ENCODE measurements around the gene ZCWPW1.
"Not testable (repeated sequence)": the region's sequence is repeated elsewhere in the genome, so short reads cannot be mapped to it uniquely, and the experiment has no call there.

Gene ZCWPW1

DNA sequence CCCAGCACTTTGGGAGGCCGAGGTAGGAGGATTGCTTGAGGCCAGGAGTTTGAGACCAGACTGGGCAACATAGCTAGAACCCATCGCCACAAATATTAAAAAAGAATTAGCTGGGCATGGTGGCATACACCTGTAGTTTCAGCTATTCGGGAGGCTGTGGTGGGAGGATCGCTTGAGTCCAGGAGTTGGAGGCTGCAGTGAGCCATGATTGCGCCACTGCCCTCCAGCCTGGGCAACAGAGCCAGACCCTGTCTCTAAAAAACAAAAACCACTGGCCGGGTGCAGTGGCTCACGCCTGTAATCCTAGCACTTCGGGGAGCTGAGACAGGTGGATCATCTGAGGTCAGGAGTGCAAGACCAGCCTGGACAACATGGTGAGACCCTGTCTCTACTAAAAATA, 25.4 kb upstream of the ZCWPW1 start:
- DNase-seq: not testable (repeated sequence)

- no peak for DNase-seq
Observed at GRCh38 chr7:100452513-100452912, 24.0 kb upstream of the ZCWPW1 start.

DNA sequence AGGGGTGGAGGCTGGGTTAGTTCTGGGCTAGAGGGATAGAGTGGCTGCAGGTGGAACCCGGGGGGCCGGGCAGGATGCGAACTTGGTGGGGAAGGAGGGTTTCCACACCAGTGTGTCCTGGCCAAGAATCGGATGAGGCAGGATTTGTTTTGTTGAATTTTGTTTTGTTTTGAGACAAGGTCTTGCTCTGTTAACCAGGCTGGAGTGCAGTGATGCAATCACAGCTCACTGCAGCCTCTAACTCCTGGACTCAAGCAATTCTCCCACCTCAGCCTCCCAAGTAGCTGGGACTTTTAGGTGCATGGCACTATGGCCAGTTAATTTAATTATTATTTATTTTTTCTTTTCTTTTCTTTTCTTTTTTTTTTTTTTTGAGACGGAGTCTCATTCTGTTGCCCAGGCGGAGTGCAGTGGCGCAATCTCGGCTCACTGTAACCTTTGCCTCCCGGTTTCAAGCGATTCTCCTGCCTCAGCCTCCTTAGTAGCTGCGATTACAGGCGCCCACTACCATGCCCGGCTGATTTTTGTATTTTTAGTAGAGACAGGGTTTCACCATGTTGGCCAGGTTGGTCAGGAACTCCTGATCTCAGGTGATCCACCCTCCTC, 20.8 kb upstream of the ZCWPW1 start:
- no peak for DNase-seq

DNA sequence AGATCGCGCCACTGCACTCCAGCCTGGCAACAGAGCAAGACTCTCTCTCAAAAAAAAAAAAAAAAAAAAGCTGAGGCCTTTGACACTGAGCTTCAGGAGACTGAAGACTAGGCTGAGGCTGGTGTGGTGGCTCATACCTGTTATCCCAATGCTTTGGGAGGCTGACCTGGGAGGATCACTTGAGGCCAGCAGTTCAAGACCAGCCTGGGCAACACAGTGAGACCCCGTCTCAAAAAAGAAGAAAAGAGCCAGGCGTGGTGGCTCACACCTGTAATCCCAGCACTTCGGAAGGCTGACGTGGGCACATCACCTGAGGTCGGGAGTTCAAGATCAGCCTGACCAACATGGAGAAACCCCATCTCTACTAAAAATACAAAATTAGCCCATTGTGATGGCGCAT, 18.9 kb upstream of the ZCWPW1 start:
- not testable (repeated sequence) for DNase-seq

- DNase-seq: no peak
Observed at GRCh38 chr7:100446040-100446439, 17.5 kb upstream of the ZCWPW1 start.

DNA sequence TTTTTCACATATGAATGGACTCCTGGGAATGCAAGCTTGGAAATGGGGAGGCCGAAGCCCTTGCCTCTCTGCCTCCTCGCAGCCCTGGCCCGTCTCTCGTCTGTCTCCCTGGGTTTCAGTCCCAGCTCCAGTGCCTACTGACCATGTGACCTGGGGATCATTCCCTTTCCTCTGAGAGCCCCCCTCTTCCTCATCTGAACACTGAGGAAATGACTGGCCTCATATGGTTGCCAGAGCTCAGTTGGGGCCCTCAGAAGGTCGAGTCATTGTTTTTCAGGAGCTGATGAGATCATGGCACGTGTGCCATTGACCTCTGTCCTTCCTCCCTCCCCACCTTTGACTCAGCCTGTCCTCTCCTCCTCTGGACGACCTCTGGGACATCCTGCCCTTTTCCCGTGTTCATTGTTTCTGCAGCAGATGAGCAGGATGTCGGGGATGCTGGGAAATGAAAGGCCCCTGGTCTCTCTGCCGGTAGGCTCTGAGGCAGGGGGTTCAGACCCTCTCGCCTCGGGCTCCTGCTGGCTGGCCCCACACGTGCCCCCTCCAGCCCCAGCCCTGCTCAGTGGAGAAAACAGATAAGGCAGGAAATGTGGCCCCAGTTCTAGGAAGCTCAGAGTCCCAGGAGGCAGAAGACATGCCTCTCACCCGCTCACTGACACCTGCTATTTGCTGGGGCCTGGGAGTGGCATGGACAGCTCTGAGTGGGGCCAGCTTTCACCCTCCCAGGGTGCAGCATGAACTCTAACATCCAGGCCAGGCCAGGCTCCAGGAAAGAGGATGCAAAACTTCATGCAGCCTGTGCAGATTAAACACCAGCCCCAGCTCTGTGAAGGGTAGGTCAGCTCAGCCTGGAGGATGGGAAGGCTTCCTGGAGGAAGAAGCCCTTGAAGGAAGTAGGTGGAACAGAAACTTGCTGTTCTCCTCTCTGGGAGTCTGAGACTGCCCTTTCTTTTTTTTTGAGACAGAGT, 16.1 kb upstream of the ZCWPW1 start:
- peak in 1 of 2 donors; percentile 38 for DNase-seq

DNA sequence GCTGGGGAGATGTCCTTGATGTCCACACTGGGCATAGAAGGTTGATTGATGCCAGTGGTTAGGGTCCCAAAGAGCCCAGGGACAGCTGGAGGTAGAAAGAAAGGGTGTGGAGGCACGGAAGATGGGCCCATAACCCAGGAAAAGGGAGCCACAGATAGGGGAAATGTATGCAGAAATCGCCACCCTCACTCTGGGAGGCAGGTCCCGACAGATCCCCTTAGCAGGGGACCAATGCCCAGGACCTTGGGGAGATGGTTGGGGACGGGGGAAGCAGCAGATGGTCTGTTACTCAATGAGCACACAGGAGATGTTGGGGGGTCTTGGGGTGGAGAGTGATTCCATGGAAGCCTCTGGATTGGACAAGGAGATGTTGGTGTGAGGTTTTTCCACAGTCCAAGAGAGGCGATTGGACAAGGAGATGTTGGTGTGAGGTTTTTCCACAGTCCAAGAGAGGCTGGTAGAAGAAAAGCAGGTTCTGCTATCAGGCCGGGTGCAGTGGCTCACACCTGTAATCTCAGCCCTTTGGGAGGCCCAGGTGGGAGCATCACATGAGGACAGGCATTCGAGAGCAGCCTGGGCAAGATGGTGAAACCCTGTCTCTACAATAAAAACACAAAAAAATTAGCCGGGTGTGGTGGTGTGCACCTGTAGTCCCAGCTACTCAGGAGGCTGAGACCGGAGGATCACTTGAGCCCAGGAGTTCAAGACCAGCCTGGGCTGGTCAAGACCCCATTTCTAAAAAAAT, 14.8 kb upstream of the ZCWPW1 start:
- no peak for DNase-seq

GRCh38 chr7:100441641-100442535, 13.4 kb upstream of the ZCWPW1 start:
- DNase-seq: no peak

GRCh38 chr7:100439244-100439643, 10.7 kb upstream of the ZCWPW1 start:
- not testable (repeated sequence) for DNase-seq

- DNase-seq: not testable (repeated sequence)
Observed at GRCh38 chr7:100438731-100439130, 10.2 kb upstream of the ZCWPW1 start.

GRCh38 chr7:100438172-100438571, 9.7 kb upstream of the ZCWPW1 start:
- no peak for DNase-seq

- no peak for DNase-seq
Observed at GRCh38 chr7:100437150-100438100, 8.9 kb upstream of the ZCWPW1 start.

DNA sequence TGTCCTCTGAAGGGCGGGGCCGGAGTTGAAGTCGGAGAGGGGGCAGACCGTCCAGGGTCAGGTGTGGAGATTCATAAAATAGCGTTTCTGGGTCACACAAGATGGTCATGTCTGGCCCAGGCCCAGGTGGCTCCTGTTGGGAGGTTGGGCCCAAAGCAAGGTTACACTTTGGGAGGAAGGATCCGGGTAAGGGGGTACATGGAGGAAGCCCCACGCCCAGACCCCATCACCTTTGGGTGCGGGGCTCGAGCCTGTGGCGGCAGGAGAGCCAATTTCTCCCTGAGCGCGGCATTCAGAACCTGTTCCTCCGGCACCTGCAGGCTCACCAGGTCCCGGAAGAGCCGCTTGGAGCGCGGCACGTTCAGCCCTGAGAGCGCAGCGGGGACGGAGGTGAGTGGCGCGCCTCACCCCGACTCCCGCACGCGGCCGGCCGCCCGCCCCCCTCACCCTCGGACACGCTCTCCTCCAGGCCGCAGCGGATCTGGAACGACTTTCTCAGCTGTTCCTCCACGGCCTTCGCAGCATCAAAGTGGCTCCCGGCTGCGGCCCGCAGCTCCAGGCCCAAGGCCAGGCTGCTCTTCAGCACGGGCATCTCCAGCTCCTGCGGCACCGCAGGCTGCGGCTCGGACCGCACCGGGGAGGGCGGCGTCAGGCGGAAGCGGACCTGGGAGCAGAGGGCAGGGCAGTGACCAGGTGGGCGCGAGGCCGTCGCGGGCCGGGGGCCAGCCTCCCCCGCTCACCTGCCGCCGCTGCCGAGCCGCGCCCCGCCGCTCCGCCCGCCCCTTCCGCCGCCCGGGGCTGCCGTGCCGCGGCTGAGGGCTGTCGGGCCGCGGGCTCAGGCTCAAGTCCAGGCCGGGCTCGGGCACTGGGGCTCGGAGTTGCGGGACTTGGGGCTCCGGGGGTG, 7.2 kb upstream of the ZCWPW1 start:
- peak; percentile 53 to 54 for DNase-seq

GRCh38 chr7:100434297-100435144, 6.0 kb upstream of the ZCWPW1 start:
- no peak for DNase-seq

DNA sequence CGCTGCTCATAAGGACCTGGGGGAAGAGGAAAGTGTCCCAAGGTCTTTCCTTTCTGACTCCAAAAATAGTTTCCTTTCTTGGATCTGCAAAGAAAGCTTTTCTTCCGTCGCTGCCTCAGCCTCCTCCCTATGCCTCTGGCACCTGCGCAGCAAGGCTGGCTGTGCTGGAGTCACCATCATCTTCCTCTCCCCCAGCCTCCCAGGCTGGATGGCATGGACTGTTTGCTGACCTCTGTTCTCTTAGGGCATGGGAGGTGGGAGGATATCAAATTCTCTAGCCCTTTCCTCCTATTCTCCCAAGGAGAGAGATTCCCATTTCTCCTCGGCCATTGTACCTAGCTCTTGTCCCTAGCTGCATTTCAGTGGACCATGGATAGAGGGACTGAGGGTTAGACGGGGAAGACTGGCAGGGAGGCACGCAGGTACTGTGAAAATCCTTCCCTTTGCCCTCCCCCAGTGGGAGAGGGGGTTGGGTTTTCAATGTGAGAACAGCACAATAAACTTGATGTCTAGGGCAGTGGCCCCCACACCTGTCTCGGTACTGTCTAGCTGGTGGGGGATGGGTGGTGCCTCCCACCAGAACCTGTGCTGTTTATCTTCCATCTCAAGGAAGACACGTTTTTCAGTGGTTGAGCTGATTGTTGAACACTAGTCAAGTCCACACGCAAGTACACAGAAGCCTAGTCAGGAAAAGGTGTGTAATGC, 5.2 kb upstream of the ZCWPW1 start:
- no peak for DNase-seq

- no peak for DNase-seq
Observed at GRCh38 chr7:100433276-100433591, 4.7 kb upstream of the ZCWPW1 start.

DNA sequence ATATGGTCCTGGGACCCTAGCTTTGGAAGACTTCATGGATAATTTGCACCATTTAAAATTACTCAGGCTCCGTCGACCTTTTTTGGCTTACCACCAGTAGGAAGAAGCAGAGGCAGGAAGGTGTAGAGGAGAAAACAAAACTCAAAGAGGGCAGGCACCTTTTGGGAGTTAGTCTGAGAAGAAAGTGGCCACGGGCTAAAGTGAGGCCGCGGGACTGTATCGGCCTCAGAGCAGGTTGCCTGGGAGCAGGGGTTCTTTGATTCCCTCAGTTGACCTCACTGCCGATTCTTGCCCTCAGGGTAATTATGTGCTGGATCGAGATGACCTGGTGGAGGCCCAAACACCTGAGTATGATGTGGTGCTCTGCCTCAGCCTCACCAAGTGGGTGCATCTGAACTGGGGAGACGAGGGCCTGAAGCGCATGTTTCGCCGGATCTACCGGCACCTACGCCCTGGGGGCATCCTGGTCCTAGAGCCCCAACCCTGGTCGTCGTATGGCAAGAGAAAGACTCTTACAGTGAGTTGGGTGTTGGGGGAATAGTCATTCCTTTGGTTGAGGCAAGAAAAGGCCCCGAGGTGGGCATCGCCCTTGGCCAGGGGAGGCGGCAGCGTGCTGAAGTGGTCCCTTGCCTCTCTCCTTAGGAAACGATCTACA, 4.2 kb upstream of the ZCWPW1 start:
- DNase-seq: no peak

DNA sequence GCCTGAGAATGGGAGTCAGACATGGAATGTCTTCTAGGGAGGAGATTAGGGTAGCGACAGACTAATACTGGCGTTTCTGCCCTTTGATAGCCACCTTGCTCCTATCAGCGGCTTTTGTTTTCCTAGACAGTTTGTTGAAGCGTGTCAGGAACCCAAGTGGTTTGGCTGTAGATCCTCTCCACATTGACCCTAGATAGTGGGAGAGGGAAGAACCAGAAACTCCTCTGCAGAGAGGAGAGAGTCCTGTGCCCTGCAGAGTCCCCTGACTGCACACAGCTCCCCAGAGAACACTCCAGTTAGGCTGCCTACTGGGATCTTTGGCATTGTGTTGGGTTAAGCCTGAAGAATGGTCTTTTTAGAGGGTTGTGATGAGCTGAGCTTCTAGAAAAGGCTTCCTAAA, 3.5 kb upstream of the ZCWPW1 start:
- DNase-seq: no peak
